Measurements from ENCODE around the gene HSPB9.
"Not testable (repeated sequence)": the region's sequence is repeated elsewhere in the genome, so short reads cannot be mapped to it uniquely, and the experiment has no call there.

Gene HSPB9

DNA sequence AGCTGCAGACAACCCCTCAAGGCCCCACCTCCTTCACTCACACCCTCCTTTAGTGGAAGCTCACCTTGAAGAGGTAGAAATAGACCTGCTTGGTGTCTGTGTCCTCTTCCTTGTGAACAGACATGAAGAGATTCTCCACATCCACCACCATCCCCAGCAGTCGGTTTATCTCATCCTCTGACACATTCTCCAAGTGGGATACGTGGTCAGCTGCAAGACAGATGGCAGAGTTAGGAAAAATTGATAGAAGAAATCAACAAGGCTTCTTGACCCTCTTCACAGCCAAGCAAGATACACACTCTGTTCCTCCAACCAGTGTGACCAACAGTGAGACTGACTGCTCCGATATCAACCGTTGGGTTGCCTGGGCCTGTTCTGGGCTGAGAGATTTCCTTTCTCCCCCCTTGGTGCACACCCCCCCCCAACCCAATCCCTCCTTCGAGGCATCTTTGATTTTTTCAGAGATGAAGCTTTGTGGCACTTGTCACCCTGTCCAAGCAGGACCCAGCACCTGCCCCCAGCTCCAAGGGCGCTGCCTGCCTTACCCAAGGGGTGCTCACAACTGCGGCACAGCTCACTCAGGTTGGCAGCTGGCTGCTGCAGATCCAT, 2.3 kb upstream of the HSPB9 start:
- DNase-seq (ENCODE audit: low read depth in 2 of 2) = no peak

DNA sequence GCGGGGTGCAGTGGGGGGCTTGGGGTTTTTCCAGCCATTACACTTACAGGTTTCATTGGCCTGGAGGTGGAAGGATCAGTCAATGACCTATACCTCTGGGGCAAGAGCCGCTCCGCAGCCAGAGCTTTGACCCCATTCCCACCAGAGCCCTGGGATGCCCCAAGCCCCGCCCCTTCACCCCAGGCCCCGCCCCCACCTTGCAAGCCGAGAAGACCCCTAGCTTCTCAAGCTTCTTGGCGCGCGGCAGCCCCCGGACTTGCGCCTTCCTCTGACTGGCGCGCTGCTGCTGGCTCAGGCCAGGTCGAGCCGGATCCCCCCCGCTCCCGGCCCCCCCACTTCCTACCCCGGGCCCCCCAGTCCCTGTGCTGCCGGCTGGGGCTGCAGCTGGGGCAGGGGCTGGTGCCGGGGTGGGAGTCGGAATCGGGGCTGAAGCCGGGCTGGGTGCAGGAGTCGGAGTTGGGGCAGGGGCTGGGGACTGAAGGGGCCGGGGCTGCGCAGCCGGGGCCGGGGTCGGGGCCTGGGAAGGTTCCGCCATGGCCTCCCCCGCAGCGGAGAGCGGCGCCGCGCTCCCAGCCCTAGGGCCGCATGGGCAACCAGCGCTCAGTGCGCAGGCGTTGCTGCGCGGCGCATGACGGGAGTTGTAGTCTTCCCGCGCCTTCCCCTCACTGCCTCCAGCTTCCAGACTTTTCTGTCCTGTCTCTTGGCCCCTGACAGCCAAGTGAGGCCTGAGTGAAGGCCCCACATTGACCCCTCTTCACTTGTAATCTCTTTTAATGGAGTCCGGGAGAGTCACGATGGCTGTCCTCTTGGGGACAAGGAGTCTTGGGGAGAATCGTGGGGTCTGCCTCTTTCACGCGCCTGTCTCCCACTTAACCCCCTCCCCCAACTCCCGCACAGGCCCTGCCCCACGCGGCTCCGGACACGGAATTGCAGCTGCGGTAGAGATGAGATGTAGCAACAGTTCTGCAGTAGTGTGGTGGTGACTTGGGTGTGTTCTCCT, 1.5 kb upstream of the HSPB9 start, which contains the start of gene KAT2A:
TSS of gene KAT2A (minus strand) at position 598 of the 1,000 bp plus-strand sequence. CDS start at position 535, 63 bp downstream.
- peak; percentile 64 to 69 for DNase-seq (ENCODE audit: low read depth in 2 of 2)

DNA sequence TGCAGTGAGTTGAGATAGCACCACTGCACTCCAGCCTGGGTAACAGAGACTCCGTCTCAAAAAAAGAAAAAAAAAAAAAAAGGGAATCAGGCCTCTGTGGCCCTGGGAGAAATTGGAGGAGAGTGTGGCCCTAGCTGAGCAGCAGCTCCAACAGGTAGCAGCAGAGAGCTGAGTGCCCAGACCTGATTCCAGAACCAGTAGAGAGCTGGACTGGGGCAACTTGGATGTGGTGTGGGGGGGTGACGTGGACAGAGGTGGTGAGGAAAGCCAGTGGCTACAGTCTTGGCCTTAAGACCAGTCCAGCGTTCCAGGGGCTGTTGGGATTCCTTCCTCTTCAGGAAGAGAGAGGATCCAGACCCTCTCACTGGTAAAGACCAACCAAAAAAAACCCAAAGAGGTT, 1.7 kb downstream of the HSPB9 start:
- DNase-seq (ENCODE audit: low read depth in 2 of 2) = no peak

DNA sequence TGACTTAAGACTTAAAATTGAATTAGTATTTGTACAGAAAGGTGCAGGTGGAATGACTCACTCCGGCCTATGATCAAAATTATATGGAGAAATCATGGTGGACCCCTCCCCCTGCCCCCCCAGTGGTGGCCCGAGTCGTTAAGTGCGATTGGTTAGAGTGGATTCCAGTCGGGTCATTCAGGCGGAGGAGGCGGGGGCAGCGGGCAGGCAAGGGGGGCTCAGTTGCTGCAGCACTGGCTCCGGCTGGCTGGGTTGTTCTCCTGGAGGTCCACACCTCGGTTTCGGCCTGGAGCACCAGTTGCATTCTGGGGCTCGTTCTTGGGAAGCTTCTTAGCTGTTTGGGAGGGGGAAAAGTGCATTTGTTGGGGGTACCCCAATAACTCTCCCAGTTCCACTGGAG, 3.0 kb downstream of the HSPB9 start:
- DNase-seq (ENCODE audit: low read depth in 2 of 2) = no peak

DNA sequence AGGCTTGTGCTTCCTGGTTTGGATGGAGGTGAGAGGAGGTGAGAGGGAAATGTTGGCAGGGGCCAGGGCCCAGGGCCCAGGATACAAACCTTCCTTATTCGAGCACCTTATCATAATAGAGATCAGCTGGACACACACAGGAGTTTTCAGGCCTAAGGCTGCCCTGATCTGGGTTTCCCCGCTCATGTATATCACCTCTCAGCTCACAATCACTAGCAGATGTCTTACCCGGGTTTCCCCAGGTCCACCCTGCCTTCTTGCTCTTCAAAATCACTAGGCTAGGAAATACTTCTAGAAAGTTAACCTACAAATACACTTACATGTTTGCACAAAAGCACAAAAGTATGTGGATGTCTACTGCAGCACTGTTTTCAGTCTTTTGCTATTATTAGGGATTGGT, 4.2 kb downstream of the HSPB9 start:
- no peak for DNase-seq (ENCODE audit: low read depth in 2 of 2)

DNA sequence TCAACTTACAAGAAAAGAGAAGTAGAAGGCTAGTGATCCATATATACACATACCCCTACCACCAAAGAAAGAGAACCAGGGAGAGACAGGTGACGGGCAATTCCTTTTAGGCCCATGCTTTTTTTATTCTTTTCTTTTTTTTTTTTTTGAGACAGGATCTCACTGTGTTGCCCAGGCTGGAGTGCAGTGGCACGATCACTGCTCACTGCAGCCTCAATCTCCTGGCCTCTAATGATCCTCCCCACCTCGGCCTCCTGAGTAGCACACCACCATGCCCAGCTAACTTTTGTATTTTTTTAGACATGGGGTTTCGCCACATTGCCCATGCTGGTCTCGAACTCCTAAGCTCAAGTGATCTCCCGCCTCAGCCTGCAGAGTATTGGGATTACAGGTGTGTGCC, 4.8 kb downstream of the HSPB9 start:
- no peak for DNase-seq (ENCODE audit: low read depth in 2 of 2)

DNA sequence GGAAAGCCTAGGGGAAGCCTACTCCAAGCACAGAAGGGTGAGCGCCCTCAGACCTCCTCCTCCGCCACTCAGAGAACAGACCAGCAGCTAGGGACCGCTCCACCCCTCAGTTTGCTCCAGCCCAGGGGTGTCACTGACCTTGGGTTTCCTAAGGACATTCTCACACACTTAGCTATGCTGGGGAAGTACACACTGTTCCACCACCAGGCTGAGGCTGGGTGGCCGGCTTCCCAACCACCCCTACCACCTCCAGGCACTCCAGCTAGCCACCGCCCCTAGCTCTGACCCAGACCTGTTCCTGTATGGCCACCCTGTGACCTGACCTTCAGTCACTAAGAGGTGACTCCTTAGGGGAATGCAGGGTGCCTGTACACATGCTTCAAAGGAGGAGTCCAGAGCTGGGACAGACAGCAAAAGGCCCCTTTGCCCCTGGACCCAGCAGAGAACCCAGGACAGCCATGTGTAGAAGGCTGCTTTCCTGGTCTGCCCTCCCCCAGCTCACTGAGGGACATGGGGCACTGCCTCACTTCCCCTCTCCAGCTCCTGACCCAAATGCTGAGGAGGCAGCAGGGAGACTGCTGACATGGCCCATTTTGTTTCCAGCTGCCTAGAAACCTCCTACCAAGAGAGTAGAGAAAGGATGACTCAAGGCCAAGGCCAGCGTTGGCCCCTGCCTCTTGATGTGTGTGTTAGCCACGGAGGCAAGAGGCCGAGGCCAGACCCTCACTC, 6.7 kb downstream of the HSPB9 start:
- no peak for DNase-seq (ENCODE audit: low read depth in 2 of 2)

DNA sequence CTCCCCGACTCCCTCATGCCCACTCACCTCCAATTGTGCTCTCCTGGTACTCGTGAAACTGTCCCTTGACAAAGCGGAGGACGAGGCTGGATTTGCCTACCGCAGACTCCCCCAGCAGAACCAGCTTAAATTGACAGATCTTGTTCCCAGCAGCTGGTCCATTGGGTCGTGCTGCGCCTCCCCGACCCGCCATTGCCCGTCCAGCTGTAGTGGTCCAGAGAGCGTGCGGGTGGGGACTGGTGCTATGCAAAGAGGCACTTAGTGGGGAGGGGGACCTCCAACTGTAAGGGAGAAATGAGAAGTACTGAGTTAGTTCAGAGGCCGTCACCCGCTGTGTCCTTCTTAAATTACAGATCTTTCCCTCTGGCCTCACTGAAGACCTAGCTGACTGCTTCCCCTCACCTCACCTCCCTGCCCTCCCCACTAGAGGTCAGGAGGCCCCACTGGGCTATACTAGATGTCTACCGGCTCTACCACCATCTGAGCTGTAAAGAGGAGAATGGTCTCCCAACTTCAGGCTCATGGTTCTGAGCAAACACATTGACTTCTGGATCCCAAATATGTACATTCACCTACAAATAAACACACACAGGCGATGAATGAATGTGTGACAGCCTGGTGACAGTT, 7.8 kb downstream of the HSPB9 start:
- no peak for DNase-seq (ENCODE audit: low read depth in 2 of 2)

DNA sequence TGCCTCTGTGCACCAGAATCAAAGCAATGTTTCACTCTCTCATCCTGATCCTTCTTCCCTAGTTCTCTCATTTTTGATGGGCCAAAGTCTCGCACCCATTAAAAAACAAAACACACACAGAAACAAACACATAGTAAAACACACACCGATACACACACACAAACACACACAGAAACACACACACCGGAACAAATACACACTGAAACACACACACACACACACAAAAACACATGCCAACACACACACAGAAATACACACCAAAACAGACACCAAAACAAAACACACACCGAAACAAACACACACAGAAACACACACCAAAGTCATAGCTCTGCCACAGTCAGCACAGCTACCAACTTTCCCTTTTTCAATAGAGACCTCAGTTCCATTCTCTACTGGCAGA, 8.6 kb downstream of the HSPB9 start:
- no peak for DNase-seq (ENCODE audit: low read depth in 2 of 2)

DNA sequence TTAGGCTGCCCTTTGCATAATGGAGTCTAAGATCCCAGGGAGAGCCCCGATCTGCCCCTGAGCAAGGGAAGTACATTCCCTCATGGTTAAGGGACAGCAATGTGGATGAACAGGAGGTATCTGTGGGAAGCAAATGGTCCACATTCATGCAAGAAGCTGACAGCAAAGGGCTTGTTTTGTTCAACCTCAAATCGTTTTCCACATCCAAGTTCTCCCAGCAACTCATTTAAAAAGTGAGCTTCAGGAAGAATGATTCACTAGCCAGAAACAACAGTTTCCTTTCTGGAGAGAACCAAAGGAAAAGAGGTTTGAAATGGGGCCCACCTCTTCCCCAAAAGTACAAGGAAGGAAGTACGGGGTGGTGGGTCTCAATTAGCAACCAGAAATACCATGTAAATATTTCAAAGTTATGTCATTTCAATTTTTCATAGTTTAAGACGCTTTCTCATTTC, 9.4 kb downstream of the HSPB9 start:
- no peak for DNase-seq (ENCODE audit: low read depth in 2 of 2)

DNA sequence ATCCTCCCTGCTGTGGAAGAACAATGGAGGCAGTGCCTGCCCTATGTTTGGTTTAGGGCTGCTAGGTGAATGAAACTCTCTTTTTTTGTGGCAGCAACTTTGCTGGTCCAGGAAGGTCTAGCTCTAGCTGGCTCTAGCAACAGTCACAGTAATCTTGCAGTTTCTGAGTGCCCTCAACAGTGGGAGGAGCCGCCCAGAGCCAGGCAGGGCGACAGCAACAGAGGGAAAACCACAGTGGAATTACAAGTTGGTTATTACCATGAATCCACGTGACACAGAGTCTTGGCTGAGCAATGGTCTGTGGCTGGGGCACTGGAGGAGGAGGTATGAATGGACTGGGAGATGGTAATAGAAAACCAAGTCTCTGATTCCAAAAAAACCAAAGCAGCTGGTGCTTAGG, 10.3 kb downstream of the HSPB9 start:
- no peak for DNase-seq (ENCODE audit: low read depth in 2 of 2)

DNA sequence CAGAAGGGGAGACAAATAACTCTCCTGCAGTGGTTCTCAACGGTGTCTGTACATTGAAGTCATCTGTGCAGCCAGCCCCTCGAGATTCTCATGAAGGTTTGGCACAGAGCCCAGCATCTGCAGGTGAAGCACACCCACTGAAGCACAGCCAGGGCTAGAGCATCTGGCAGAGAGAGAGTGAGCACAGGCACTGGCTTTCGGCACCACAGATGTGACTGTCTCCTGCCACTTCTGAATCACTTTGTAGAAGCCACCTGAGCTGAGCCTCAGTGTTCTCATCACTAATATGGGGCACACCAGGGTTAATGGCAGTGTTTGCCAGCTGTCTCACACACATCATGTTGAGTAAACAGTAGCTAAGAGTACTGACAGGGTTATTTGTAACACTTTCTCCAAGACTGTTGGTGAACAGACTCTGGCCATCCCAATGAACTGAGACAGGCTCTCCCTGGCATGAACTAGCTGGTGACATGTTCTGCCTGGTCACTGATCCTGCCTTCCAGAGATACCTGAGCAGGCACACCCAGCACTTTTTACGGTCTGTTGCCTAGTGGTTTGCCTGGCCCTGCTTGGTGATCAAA, 10.9 kb downstream of the HSPB9 start:
- DNase-seq (ENCODE audit: low read depth in 2 of 2) = no peak

DNA sequence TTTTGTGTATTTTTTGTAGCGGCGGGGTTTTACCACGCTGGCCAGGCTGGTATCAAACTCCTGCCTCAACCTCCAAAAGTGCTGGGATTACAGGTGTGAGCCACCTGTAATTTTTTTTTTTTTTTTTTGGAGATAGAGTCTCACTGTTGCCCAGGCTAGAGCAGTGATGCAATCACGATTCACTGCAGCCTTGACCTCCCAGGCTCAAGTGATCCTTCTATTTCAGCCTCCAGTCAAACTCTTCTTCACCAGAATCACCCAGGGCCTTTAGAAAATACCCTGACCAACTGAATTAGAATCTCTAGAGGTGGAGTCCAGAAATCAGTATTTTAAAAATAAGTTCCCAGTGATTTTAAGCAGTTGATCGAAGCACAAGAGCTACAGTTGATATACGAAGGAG, 12.5 kb downstream of the HSPB9 start:
- DNase-seq (ENCODE audit: low read depth in 2 of 2) = no peak

DNA sequence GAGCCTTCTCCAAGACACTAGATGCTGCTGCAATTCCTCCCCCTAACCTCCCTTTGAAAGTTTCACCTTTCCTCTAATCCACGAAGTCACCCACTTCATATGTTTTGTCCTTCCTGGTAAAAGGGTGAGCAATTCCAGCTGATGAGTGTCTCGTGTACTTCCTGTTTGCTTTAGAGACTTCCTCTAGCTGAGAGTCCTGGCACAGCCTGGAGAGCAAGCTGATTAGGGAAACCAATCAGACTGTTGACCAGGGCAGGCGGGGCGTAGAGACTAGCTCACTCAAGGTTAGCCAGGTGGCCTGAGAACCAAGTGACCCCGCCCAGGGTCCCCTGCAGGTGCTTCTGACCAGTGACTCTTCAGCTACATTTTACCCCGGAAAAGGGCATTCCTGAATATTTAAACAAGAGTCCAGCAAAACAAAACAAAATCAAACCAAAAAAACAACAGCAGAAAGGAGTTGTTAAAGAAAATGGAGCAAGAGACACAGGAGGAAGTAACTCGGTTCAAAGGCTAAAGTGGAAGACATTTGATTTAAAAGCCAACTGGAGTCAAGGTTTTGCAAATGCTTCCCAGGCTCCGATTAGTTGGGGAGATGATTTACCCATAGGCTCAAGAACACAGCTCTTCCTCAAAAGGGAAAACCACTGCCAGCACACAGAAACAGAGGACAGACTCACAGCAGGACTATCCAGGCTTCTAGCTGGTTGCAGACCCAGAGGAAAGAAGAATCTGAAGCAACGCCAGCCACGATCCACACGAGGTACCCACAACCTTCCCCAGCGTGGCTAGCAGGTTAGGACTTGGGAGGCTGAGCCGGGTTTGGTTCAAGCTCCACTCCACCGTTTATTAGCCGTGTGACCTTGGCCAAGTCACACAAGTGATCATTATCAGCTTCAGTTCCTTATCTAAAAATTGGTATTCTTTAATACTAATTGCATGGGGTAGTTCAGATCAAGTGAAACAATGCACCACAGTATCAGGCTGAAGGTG, 13.4 kb downstream of the HSPB9 start:
- DNase-seq (ENCODE audit: low read depth in 2 of 2) = no peak

DNA sequence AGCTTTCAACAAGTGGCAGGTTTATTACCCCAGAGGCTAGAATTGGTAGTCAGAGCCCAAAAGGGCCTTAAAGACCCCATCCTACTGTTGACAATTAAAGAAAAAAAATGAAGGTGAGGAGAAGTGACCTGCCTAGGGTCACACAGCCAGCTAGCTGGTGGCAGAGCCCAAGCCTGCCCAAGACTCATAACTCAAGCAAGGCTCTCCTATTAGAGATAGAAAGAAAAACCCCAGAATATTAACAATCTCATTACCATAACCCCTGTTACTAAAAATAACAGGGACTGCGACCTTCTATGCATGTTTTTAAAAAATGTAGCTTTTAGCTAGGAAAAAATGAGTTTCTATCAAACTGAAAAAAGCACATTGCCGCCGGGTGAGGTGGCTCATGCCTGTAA, 14.0 kb downstream of the HSPB9 start:
- no peak for DNase-seq (ENCODE audit: low read depth in 2 of 2)

DNA sequence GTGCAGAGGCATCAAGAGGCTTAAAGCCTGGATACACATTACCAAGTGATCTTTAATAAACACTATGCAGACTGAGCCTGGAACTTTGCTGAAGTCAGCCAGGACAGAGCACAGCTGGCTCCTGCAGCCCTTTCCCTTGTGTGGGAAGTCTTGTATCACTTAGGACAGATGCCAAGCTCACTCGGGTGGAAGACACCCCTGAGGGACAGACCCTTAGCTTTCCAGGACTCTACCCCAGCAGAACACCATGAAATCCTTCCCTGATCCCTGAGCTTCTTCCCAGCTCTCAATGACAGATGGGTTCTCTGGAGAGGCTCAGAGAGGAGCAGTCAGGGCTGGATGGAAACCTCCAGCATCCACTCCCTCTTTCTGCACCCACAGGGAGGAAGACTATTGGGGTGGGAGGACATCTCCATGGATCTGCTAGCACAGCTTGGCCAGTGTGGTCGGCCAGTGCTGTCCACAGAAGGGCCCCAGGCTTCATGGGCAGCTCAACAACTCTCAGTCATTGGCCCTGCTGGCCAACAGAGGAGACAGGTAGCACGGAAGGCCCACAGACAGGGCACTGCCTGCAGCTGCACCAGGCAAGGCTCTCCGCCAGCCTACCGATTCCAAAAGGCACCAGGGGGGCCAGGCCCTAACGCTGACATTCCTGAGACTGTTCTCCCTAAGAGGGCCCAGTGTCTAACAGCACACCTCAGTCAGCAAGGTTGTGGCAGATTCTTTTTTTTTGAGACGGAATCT, 16.3 kb downstream of the HSPB9 start:
- DNase-seq (ENCODE audit: low read depth in 2 of 2) = no peak

DNA sequence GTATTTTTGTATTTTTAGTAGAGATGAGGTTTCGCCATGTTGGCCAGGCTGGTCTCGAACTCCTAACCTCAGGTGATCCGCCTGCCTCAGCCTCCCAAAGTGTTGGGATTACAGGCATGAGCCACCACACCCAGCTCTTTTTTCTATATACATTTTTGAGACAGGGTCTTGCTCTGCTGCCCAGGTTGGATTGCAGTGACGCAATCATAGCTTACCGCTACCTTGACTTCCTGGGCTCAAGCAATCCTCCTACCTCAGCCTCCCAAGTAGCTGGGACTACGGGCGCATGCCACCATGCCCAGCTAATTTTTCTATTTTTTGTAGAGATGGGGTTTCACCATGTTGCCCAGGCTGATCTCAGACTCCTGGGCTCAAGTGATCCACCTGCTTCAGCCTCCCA, 18.1 kb downstream of the HSPB9 start:
- not testable (repeated sequence) for DNase-seq (ENCODE audit: low read depth in 2 of 2)

DNA sequence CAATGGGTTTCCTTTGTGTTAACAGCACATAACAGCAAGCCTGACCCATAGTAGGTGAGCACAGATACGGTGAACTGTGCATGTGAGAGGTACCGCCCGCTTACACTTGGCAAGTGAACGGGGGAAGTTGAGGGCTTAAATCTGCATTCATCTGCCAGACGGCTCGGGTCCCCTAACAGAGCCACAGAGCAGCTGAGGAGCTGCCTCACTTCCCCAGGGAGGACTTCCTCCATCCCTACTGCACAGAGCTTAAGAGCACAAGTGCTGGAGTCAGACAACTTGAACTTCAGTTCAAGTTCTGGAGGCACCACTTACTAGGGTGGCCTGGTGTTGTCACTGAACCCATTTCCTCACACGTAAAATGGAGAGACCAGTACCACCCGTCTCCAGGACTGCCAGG, 18.8 kb downstream of the HSPB9 start:
- no peak for DNase-seq (ENCODE audit: low read depth in 2 of 2)

DNA sequence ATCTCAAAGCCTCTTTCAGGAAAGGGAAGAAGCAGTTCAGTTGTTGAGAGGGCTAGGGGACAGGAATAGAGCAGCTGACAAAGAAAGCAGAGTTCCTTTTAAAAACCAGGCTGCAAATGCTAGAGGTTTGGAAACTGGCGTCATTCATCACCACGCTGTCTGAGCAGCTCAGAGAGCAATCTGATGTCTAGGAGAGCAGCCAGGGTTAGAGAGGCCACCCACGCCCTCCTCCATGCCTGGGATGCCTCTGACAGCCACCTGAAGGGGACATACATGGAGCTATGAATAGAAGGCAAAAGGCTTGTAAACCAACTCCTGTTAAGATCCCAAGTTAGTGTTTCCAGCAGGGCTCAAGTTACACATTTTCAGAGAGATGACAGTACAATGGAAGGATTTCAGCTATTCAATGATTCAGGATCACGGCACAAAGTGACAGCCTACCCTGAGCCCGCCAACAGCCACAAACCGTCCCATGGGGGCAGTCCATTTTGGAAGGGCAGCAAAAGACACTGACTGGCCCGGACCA, 19.8 kb downstream of the HSPB9 start:
- no peak for DNase-seq (ENCODE audit: low read depth in 2 of 2)
